MM.1S (cell line): Measurements from ENCODE around the gene CSTF3.

Experiments used
- EZH2 ChIP-seq: fragments of 300-600 bp; sonication (generic); optimal IDR thresholded peaks from 2 replicates; pipeline ENCODE3; 2017; ENCODE audit warnings: low read depth, mild to moderate bottlenecking, antibody characterized with exemption, low read length, mixed read lengths
- TF ChIP-seq, protein P1 (sequence below): fragments of 300-600 bp; sonication (generic); IDR thresholded peaks from 2 replicates; pipeline ENCODE4 v1.5.1; 2016; ENCODE audit warnings: antibody characterized with exemption, low read length, mixed read lengths

DNA sequence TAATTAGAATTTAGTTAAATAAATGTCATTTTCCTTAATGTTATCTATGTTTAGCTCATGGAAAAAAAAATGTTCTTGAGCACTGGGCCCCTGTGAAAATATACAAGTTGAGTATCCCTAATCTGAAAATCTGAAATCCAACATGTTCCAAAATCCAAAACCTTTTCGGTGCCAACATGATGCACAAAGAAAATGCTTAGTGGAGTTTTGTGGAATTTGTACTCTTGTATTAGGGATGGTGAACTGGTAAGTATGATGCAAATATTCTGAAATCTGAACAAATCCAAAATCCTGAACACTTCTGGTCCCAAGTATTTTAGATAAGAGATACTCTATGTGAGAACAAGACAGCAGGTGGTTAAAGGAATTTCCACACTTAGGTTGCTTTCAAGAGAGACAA is 77.4 kb downstream of the CSTF3 start:
- TF ChIP-seq, protein P1, sequence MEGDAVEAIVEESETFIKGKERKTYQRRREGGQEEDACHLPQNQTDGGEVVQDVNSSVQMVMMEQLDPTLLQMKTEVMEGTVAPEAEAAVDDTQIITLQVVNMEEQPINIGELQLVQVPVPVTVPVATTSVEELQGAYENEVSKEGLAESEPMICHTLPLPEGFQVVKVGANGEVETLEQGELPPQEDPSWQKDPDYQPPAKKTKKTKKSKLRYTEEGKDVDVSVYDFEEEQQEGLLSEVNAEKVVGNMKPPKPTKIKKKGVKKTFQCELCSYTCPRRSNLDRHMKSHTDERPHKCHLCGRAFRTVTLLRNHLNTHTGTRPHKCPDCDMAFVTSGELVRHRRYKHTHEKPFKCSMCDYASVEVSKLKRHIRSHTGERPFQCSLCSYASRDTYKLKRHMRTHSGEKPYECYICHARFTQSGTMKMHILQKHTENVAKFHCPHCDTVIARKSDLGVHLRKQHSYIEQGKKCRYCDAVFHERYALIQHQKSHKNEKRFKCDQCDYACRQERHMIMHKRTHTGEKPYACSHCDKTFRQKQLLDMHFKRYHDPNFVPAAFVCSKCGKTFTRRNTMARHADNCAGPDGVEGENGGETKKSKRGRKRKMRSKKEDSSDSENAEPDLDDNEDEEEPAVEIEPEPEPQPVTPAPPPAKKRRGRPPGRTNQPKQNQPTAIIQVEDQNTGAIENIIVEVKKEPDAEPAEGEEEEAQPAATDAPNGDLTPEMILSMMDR, result no peak
- no peak for TF ChIP-seq EZH2
